Progenitor cell of endocrine pancreas (in vitro differentiated cells): ENCODE results near the gene PCK2. TPM values are rescaled to one million over a fixed set of nuclear protein-coding genes. Genes with fewer than 3 reads are reported as not detected.
A peak's percentile ranks its signal among the peaks of the same experiment; 100 is the strongest.

ENCODE experiments used
- DNase-seq: peaks from one replicate; pipeline ENCODE4 v3.0.0; 2021; ENCODE audit warnings: low spot score; ENCODE audit not compliant: unreplicated experiment
- H3K27ac Mint-ChIP-seq: 2 replicates; pipeline ENCODE4 v1.8.0; 2021; ENCODE audit warnings: mild to moderate bottlenecking, moderate library complexity, mixed read lengths
- H3K27me3 Mint-ChIP-seq: 2 replicates; pipeline ENCODE4 v1.8.0; 2021; ENCODE audit warnings: mixed read lengths
- H3K36me3 Mint-ChIP-seq: 2 replicates; pipeline ENCODE4 v1.8.0; 2022; ENCODE audit warnings: mixed read lengths; ENCODE audit not compliant: insufficient read depth
- H3K4me1 Mint-ChIP-seq: 2 replicates; pipeline ENCODE4 v1.8.0; 2021; ENCODE audit warnings: low read depth, mixed read lengths
- H3K4me3 Mint-ChIP-seq: 2 replicates; pipeline ENCODE4 v1.8.0; 2021; ENCODE audit warnings: low read depth, mild to moderate bottlenecking, moderate library complexity, mixed read lengths
- H3K9me3 Mint-ChIP-seq: 2 replicates; pipeline ENCODE4 v1.8.0; 2021; ENCODE audit warnings: low read depth, mixed read lengths
- total RNA-seq: library from RNA; stranded (reverse); gene quantifications from 2 replicates; pipeline ENCODE4 v1.2.1, GENCODE V29; 2021
- TF ChIP-seq, protein P1 (sequence below): fragments of 200-600 bp; sonication (generic); IDR thresholded peaks from one replicate; pipeline ENCODE4 v1.5.0; 2021; ENCODE audit warnings: antibody characterized with exemption, mild to moderate bottlenecking; ENCODE audit not compliant: unreplicated experiment

The PCK2 gene
- total RNA-seq, 1 donor from 2014 or later: 29.7 TPM

DNA sequence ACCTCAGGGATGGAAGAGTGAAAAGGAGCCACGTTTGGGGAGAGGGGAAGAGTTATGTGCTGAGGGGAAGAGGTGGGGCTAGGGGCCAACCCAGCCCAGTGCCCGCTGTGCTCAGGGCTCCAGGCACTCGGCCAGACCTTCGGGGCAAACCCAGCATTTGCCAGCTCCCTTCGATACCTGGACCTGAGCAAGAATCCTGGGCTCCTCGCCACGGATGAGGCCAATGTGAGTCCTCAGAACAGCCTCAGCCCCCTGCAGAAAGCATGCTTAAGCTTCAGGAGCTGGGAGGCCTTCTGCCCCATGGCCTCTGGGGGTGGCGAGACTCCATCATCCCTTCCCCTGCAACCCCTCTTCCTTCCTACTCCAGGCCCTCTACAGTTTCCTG, 37.3 kb upstream of the PCK2 start:
- H3K36me3 Mint-ChIP-seq: no peaks in the 10 kb centered on the region

GRCh38 chr14:24057271-24057670, 36.8 kb upstream of the PCK2 start:
- H3K9me3 Mint-ChIP-seq: no peaks in the 10 kb centered on the region
- H3K27me3 Mint-ChIP-seq: peaks cover 10% of the 10 kb centered on the region
- no peak overlapping the region for H3K27ac Mint-ChIP-seq
- no peak for DNase-seq
- H3K4me3 Mint-ChIP-seq: no peak overlapping the region
- TF ChIP-seq, protein P1, sequence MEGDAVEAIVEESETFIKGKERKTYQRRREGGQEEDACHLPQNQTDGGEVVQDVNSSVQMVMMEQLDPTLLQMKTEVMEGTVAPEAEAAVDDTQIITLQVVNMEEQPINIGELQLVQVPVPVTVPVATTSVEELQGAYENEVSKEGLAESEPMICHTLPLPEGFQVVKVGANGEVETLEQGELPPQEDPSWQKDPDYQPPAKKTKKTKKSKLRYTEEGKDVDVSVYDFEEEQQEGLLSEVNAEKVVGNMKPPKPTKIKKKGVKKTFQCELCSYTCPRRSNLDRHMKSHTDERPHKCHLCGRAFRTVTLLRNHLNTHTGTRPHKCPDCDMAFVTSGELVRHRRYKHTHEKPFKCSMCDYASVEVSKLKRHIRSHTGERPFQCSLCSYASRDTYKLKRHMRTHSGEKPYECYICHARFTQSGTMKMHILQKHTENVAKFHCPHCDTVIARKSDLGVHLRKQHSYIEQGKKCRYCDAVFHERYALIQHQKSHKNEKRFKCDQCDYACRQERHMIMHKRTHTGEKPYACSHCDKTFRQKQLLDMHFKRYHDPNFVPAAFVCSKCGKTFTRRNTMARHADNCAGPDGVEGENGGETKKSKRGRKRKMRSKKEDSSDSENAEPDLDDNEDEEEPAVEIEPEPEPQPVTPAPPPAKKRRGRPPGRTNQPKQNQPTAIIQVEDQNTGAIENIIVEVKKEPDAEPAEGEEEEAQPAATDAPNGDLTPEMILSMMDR: no peak
- H3K36me3 Mint-ChIP-seq: no peaks in the 10 kb centered on the region
- peaks cover 13% of the 10 kb centered on the region for H3K4me1 Mint-ChIP-seq

More for the DNA sequence above, 37.3 kb upstream of the PCK2 start:
- DNase-seq: no peak
- no peak overlapping the region for H3K27ac Mint-ChIP-seq
- TF ChIP-seq, protein P1: no peak
- H3K4me1 Mint-ChIP-seq: peaks cover 12% of the 10 kb centered on the region
- no peaks in the 10 kb centered on the region for H3K9me3 Mint-ChIP-seq
- no peak overlapping the region for H3K4me3 Mint-ChIP-seq
- peaks cover 10% of the 10 kb centered on the region for H3K27me3 Mint-ChIP-seq

GRCh38 chr14:24057867-24058259, 36.2 kb upstream of the PCK2 start:
- TF ChIP-seq, protein P1: no peak
- no peak overlapping the region for H3K27ac Mint-ChIP-seq

DNA sequence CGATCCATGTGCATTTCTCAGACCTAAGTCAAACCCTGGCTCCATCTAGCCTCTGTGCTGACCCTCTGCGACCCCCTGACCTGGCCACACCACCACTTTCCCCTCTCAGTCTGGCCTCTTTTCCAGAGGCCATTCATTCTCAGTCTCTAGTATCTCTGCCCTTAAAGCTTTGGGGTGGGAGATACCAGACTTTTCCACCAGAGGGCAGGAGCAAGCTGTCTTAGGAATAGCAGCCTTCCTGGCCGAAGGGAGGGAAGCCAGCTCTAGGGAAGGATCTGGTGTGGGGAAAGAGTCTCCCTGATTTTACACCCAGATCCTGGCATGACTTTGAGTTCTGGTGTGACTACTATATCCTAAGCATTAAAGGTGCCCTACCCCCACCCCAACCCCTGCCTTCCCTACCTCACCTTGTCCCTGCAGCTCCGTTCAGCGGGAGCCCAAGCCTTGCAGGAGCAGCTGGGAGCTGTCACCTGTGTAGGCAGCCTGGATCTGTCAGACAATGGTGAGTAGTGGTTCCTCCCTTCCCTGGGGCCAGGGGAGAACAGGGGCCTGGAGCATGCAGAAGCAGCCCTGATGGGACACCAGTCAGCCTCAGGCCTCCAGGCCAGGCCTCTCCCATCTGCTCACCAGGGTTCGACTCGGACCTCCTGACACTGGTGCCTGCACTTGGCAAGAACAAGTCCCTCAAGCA, 35.7 kb upstream of the PCK2 start:
- TF ChIP-seq, protein P1: peak; percentile 59
- DNase-seq: no peak
- peaks cover 2% of the 10 kb centered on the region for H3K27me3 Mint-ChIP-seq
- no peaks in the 10 kb centered on the region for H3K9me3 Mint-ChIP-seq
- H3K4me1 Mint-ChIP-seq: peaks cover 5% of the 10 kb centered on the region
- H3K27ac Mint-ChIP-seq: no peak overlapping the region
- H3K4me3 Mint-ChIP-seq: no peak overlapping the region
- no peaks in the 10 kb centered on the region for H3K36me3 Mint-ChIP-seq

More at GRCh38 chr14:24057867-24058259, 36.2 kb upstream of the PCK2 start:
- Mint-ChIP-seq H3K9me3 (no peaks in the 10 kb centered on the region), H3K4me1 (peaks cover 10% of the 10 kb centered on the region), H3K27me3 (peaks cover 7% of the 10 kb centered on the region), H3K36me3 (no peaks in the 10 kb centered on the region), H3K4me3 (no peak overlapping the region)
- DNase-seq: no peak

DNA sequence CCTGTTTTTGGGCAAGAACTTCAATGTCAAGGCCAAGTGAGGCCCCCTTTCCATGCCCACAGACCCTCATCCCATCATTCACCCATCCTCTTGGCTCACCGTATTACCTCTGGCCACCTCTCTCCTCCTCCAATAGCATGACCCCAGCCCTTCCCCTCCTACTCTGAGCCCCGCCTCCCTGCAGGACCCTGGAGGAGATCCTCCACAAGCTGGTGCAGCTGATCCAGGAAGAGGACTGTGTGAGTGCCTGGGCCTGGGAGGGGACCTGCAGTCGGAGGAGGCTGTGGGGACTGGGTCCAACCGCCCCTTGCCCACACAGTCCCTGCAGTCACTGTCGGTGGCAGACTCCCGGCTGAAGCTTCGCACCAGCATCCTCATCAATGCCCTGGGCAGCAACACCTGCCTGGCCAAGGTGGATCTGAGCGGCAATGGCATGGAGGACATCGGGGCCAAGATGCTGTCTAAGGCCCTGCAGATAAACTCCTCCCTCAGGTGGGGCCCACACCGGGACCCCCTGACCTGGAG, 35.1 kb upstream of the PCK2 start:
- Mint-ChIP-seq H3K27me3 (no peaks in the 10 kb centered on the region), H3K9me3 (no peaks in the 10 kb centered on the region), H3K4me1 (peaks cover 5% of the 10 kb centered on the region), H3K27ac (no peak overlapping the region), H3K36me3 (no peaks in the 10 kb centered on the region), H3K4me3 (no peak overlapping the region)
- TF ChIP-seq, protein P1: no peak
- DNase-seq: no peak
